ENCODE data around the gene TCERG1. TPM values are rescaled to one million over a fixed set of nuclear protein-coding genes. Genes with fewer than 3 reads are reported as not detected.

Gene TCERG1
- total RNA-seq = 10 to 100 TPM; 84.5 to 94.1 TPM

DNA sequence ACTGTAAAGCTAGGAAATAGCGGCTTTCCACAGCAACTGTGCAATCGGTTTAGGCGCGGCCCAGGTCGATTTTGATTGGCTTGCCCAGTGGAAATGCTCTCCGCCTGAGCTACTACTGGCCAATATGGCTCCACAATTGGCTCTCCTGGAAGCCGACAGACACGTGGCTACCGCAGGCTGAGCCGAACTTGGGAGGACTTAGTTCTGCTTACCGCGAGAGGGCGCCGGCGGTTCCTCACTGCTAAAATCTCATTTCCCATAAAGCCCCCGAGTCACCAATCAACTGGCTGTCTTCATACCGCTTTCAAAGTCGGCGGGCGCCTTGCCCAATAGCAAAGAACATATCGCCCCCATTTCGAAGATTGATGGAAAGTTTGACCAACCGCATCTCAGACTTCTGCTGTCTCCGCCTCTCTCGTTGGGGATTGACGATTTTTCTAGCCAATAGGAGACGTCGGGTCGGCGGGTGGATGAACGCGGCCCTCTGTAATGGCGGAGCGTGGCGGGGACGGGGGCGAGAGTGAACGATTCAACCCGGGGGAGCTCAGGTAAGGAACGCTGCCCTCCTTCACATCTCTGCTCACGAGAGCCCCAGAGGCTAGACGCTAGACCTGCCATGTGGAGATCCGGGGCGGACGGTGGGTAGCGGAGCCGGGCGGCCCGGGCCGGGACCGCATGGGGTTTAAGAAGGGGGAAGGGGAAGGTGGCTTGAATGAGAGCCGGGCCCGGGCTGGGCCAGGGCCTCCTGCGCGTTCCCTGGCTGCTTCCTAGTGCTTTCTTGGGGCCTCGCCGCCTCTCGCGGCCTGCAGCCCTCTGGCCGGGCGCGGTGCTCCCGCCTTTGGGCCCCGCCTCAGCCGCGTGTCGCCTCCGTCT is at the start of gene TCERG1:
Gene TCERG1, plus strand, starts transcription at position 473 of the 873 bp plus-strand sequence. Its CDS starts 17 bp downstream, at position 490.
- DNase-seq (peak; percentile 95 to 98), ATAC-seq (replicated peaks in 1 of 2) (peak; percentile 93)
- Mint-ChIP-seq H3K9me3 (no peaks in the 10 kb centered on the region), H3K36me3 (ENCODE audit: insufficient read depth in 2 of 2) (peaks cover 4% of the 10 kb centered on the region in 2 donors), H3K4me1 (ENCODE audit: low read depth) (peaks cover 37% of the 10 kb centered on the region), H3K27me3 (ENCODE audit: low read depth) (no peaks in the 10 kb centered on the region), H3K27ac (peak within 1 kb of the TSS; percentile 100), H3K4me3 (peak within 1 kb of the TSS; percentile 98 to 99)

DNA sequence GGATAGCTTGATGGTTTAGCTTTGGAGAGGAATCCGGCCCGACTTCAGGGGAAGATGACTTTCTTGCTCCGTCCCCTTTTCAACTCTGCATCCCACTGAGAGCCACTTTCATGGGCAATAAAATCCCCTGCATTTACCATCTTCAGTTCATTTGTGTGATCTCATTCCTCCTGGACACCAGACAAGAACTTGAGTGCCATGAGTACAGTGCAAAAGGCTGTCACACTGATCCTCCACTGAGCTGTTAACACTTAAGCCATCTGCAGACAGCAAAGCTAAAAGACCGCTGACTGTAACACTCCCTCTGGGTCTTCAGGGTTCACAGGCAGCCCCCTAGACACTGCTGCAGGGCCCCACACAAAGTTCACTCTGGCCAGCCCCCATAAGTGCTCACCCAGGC is 48.3 kb upstream of the TCERG1 start:
- H3K36me3 Mint-ChIP-seq (ENCODE audit: insufficient read depth in 2 of 2) = no peaks in the 10 kb centered on the region

DNA sequence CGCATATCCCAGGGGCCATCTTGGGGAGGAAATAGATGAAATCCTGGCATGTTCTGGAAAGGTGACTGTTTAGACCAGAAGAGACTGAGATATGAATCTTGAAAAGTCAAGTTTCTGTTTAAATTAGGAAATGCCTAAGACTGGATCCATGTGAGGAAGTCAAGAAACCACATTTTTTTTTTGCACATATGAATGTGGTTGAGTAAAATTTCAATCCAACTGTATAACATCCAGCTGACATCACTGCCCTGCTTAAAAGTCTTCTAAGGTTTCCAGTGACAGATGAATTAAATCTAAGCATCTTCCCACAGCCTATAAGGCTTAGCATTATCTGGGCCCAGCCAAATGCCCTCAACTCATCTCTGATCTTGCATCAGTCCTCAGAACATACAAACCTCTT is 47.7 kb upstream of the TCERG1 start:
- H3K27me3 Mint-ChIP-seq (ENCODE audit: low read depth) = peaks cover 31% of the 10 kb centered on the region
- no peak overlapping the region for H3K4me3 Mint-ChIP-seq
- H3K36me3 Mint-ChIP-seq (ENCODE audit: insufficient read depth in 2 of 2) = no peaks in the 10 kb centered on the region
- no peaks in the 10 kb centered on the region for H3K9me3 Mint-ChIP-seq
- no peaks in the 10 kb centered on the region for H3K4me1 Mint-ChIP-seq (ENCODE audit: low read depth)
- no peak overlapping the region for H3K27ac Mint-ChIP-seq
- no peak for ATAC-seq (replicated peaks in 1 of 2)
- DNase-seq = no peak

More for the DNA sequence above, 48.3 kb upstream of the TCERG1 start:
- Mint-ChIP-seq H3K27ac (no peak overlapping the region), H3K4me1 (ENCODE audit: low read depth) (no peaks in the 10 kb centered on the region), H3K4me3 (no peak overlapping the region), H3K27me3 (ENCODE audit: low read depth) (peaks cover 35% of the 10 kb centered on the region), H3K9me3 (no peaks in the 10 kb centered on the region)
- no peak for ATAC-seq (replicated peaks in 1 of 2)
- no peak for DNase-seq

DNA sequence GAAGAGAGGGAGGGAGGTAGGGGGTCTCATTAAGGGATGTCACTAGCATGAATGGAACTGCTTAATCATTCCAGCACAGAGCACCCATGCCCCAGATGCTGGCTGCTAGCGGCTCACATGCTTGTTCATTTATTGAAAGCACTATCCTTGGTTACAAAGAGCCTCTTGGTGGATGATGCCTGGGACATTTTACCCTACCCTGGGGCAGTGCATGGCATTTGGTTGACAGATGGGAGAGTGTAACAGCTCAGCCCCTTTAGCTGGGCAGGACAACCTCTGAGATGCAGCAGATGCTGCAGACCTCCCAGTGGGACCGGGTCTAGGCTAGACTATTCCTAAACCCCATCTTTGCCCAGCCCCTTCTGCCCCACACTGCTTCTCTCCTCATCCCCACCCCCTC is 46.9 kb upstream of the TCERG1 start:
- Mint-ChIP-seq H3K9me3 (no peaks in the 10 kb centered on the region), H3K27ac (no peak overlapping the region), H3K27me3 (ENCODE audit: low read depth) (peaks cover 24% of the 10 kb centered on the region), H3K4me3 (no peak overlapping the region), H3K4me1 (ENCODE audit: low read depth) (no peaks in the 10 kb centered on the region), H3K36me3 (ENCODE audit: insufficient read depth in 2 of 2) (no peaks in the 10 kb centered on the region)
- no peak for DNase-seq
- no peak for ATAC-seq (replicated peaks in 1 of 2)

DNA sequence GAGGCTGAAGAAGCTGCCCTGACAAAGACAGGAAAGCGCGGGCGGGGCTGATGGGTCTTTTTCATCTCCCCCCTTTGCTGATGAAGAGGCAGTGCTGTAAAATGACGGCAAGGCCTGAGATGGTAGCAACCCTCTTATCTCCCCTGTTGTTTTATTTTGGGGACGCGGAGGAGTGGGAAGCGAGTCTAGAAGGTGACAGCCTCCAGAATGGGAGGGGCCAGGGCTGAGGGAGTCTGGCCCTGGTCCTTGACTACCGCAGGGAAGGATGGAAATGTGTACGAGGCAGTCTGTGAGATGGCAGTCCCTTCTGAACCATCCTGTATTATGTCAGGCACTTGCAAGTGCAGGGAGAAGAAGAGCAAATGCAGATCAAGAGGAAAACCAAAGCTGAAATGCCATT is 46.1 kb upstream of the TCERG1 start:
- Mint-ChIP-seq H3K27ac (no peak overlapping the region), H3K4me1 (ENCODE audit: low read depth) (no peaks in the 10 kb centered on the region), H3K36me3 (ENCODE audit: insufficient read depth in 2 of 2) (no peaks in the 10 kb centered on the region), H3K9me3 (no peaks in the 10 kb centered on the region), H3K4me3 (no peak overlapping the region), H3K27me3 (ENCODE audit: low read depth) (peaks cover 23% of the 10 kb centered on the region)
- no peak for DNase-seq
- no peak for ATAC-seq (replicated peaks in 1 of 2)

DNA sequence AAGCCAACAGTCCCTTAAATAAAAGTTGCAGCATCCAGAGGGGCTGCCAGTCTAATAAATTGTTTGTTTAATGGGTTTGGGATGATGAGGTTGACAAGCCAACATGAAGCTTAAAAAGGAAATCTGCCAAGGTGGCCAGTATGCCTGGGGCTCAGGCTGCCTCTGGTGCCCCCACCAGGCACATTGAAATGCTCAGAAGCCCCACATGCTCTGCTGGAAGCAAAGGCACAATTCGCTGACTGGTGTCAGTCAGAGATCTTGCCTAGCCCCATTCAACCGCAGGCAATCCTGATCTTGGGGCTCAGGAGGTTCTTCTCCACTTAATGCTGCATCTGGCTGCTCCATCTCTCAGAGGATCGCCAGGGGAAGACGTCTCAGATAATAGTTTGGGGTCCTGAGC is 44.2 kb upstream of the TCERG1 start:
- no peaks in the 10 kb centered on the region for H3K9me3 Mint-ChIP-seq
- ATAC-seq (replicated peaks in 1 of 2) (no peak), DNase-seq (no peak)
- H3K4me3 Mint-ChIP-seq = no peak overlapping the region
- no peaks in the 10 kb centered on the region for H3K4me1 Mint-ChIP-seq (ENCODE audit: low read depth)
- no peaks in the 10 kb centered on the region for H3K36me3 Mint-ChIP-seq (ENCODE audit: insufficient read depth in 2 of 2)
- no peak overlapping the region for H3K27ac Mint-ChIP-seq
- H3K27me3 Mint-ChIP-seq (ENCODE audit: low read depth) = peaks cover 12% of the 10 kb centered on the region

DNA sequence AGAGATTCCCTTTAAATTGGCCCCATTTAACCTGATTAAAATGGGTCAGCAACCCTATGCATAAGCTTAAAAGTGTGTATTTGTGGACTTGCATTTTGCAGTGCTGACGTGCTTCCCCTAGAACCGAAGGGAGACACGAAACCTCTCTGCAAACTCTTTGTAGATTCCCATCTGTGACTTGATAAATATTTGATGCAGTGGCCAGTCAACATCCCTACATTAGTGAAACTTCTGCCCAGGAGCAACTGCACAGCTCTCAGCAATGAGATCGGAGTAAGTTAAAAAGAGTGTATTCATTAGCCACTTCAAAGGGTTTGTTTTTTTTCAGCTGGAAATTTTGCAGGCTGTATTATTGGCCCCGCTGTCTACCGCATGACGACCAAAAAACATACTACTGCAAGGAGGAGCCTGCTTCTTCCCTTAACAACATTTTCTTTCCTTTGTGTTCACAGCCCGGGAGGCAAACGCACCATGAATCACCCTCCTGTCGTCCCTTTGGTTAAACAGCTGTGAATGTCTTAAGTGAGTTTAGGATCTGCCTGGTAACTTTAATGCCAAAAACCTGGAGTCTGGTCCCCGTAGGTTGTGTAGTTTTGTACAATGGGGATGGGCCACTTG is 38.0 kb upstream of the TCERG1 start:
- no peaks in the 10 kb centered on the region for H3K9me3 Mint-ChIP-seq
- no peak overlapping the region for H3K27ac Mint-ChIP-seq
- H3K4me1 Mint-ChIP-seq (ENCODE audit: low read depth) = no peaks in the 10 kb centered on the region
- H3K36me3 Mint-ChIP-seq (ENCODE audit: insufficient read depth in 2 of 2) = no peaks in the 10 kb centered on the region
- no peak overlapping the region for H3K4me3 Mint-ChIP-seq
- H3K27me3 Mint-ChIP-seq (ENCODE audit: low read depth) = no peaks in the 10 kb centered on the region
- DNase-seq (no peak), ATAC-seq (replicated peaks in 1 of 2) (no peak)

DNA sequence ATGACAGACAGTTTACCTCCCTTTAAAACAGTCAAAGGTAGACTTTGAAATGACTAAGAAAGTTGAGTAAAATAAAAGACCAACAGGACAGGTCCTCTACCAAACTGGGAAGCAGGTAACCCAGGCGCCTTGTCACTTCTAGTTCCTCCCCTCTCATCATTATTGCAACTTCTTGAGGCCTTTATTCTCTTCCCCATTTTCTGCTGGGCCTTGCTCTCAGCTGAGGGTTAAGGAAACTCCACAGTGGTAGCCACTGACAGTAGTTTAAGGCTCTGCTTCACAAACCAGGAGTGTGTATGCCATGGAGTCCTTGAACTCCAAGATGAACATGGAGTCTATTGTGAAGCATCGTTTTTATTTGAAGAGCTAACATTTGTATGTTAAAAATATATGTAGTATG is 36.9 kb upstream of the TCERG1 start:
- no peaks in the 10 kb centered on the region for H3K36me3 Mint-ChIP-seq (ENCODE audit: insufficient read depth in 2 of 2)
- no peaks in the 10 kb centered on the region for H3K27me3 Mint-ChIP-seq (ENCODE audit: low read depth)
- DNase-seq = no peak
- no peak for ATAC-seq (replicated peaks in 1 of 2)
- H3K27ac Mint-ChIP-seq = no peak overlapping the region
- no peaks in the 10 kb centered on the region for H3K4me1 Mint-ChIP-seq (ENCODE audit: low read depth)
- no peak overlapping the region for H3K4me3 Mint-ChIP-seq
- no peaks in the 10 kb centered on the region for H3K9me3 Mint-ChIP-seq

DNA sequence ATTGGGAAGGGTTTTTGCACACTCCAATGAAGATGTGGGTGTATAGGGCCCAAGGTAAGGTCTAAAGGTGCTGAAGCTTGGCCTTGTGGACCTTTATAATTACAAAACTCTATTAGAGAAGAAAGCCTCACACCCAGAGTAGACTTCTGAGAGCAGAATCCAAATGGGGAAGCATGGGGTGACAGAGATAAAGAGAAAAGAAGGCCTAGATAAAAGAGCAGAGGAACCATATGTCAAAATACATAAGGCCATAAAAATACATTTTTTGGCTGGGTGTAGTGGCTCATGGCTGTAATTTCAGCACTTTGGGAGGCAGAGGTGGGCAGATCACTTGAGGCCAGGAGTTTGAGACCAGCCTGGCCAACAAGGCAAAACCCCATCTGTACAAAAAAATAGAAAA is 27.4 kb upstream of the TCERG1 start:
- H3K4me1 Mint-ChIP-seq (ENCODE audit: low read depth) = no peaks in the 10 kb centered on the region
- no peak overlapping the region for H3K27ac Mint-ChIP-seq
- ATAC-seq (replicated peaks in 1 of 2) (no peak), DNase-seq (no peak)
- no peak overlapping the region for H3K4me3 Mint-ChIP-seq
- H3K27me3 Mint-ChIP-seq (ENCODE audit: low read depth) = peaks cover 7% of the 10 kb centered on the region
- no peaks in the 10 kb centered on the region for H3K9me3 Mint-ChIP-seq
- H3K36me3 Mint-ChIP-seq (ENCODE audit: insufficient read depth in 2 of 2) = no peaks in the 10 kb centered on the region

DNA sequence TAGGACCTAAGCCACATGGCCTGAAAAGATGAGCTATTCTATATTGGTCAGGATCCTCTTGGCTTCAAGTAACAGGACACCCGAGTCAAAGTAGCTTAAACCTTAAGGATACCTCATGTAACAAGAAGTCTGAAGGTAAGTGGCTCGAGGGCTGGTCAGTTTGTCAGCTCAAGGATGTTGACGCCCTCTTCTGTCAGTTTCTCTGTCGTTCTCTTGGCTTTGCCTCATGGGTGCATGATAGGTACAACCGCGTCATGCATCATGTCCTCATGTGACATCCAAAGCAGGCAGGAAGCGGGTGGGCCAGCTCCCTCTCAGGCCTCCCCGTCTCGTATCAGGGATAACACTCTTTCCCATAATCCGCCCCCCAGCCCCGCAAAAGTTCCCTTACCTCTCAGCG is 22.1 kb upstream of the TCERG1 start:
- H3K27me3 Mint-ChIP-seq (ENCODE audit: low read depth) = peaks cover 6% of the 10 kb centered on the region
- H3K27ac Mint-ChIP-seq = no peak overlapping the region
- peaks cover 6% of the 10 kb centered on the region for H3K4me1 Mint-ChIP-seq (ENCODE audit: low read depth)
- no peak overlapping the region for H3K4me3 Mint-ChIP-seq
- no peaks in the 10 kb centered on the region for H3K36me3 Mint-ChIP-seq (ENCODE audit: insufficient read depth in 2 of 2)
- DNase-seq (no peak), ATAC-seq (replicated peaks in 1 of 2) (no peak)
- H3K9me3 Mint-ChIP-seq = no peaks in the 10 kb centered on the region

DNA sequence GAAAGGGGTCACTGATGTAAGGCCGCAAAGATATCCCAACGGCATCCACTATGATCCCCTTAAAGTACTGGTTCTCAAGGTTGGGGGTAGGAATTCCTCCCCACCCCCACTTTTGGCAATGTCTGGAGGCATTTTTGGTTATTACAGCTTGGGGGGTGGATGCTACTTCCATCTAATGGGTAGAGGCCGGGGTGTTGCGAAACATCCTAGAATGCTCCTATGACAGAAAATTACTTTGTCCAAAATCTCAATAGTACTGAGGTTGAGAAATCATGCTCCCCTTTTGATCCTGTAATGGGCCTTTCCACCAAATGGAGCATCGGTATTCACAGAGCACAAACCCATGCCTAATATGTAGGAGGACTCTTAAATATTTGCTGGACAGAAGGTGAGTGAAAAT is 20.8 kb upstream of the TCERG1 start:
- no peak overlapping the region for H3K27ac Mint-ChIP-seq
- H3K36me3 Mint-ChIP-seq (ENCODE audit: insufficient read depth in 2 of 2) = no peaks in the 10 kb centered on the region
- no peak overlapping the region for H3K4me3 Mint-ChIP-seq
- no peak for ATAC-seq (replicated peaks in 1 of 2)
- peaks cover 6% of the 10 kb centered on the region for H3K4me1 Mint-ChIP-seq (ENCODE audit: low read depth)
- H3K9me3 Mint-ChIP-seq = no peaks in the 10 kb centered on the region
- DNase-seq = no peak
- H3K27me3 Mint-ChIP-seq (ENCODE audit: low read depth) = peaks cover 10% of the 10 kb centered on the region

DNA sequence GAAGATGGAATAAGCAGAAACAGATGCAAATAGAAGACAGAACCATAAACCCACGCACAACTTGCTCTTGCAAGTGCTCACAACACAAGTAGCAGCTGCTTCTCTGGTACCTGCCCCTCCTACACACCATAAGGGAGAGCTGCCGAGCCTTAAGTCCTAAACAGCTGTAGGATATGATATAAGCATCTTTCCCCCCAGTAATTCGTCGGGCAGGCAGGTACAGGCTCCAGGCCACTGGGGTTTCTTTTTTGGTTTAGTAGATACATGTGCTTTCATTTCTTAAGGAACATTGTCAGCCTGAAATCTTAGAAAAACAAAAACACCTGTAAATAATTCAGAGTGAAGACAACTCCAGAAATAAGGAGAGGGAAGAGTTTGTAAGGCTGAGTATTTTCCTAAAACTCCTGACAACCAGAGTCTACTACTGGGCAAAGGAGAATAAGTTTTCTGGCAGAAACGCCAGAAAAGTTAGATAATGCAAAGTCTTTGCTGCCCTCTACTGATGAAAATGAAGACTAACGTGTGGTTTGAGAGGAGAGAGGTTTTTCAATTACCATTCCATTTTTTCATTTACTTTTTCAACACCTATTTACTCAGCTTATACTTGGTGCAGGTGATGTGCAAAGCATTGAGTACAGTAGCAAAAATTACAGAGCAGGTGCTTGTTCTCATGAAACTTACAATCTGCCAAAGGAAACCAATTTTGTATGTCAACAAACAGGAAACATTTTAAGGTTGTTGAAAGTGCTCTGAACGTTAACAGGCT is 20.1 kb upstream of the TCERG1 start:
- Mint-ChIP-seq H3K9me3 (no peaks in the 10 kb centered on the region), H3K4me3 (peak overlapping the region in 1 of 2 donors; percentile 31), H3K27ac (no peak overlapping the region), H3K36me3 (ENCODE audit: insufficient read depth in 2 of 2) (no peaks in the 10 kb centered on the region), H3K4me1 (ENCODE audit: low read depth) (peaks cover 6% of the 10 kb centered on the region), H3K27me3 (ENCODE audit: low read depth) (peaks cover 12% of the 10 kb centered on the region)
- ATAC-seq (replicated peaks in 1 of 2) (peak; percentile 50 to 58), DNase-seq (peak in 1 of 2 donors; percentile 4)

DNA sequence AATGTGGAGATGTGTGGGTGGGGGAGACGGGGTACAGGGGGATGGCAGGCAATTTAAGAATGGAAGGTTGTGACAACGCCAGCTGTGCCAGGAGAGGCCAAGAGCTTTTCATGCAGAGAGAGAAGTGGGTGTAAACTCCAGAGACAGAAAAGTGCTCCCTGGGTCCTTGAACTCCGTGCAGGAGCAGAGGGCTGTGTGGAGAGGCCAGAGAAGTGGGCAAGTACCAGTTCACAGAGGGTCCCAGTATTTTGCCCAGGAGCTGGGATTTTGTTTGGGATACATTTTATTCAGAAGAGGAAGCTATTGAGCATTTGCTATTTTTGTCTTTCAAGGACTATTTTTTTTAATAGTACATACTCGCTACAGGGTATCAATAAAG is 19.5 kb upstream of the TCERG1 start:
- Mint-ChIP-seq H3K9me3 (no peaks in the 10 kb centered on the region), H3K36me3 (ENCODE audit: insufficient read depth in 2 of 2) (no peaks in the 10 kb centered on the region), H3K27ac (no peak overlapping the region), H3K4me1 (ENCODE audit: low read depth) (peaks cover 6% of the 10 kb centered on the region), H3K4me3 (no peak overlapping the region), H3K27me3 (ENCODE audit: low read depth) (peaks cover 12% of the 10 kb centered on the region)
- ATAC-seq (replicated peaks in 1 of 2) (no peak), DNase-seq (no peak)
